Body of pancreas (tissue), 4 donors: ENCODE data around the gene USP40.

Source experiments
- CTCF ChIP-seq, 7 experiments: fragments of 450-650 bp in 4 of 7; fragments of 200-600 bp in 3 of 7; sonication (generic) in 3 of 7; IDR thresholded peaks; one replicate each; pipeline ENCODE4 v1.5.1; 2016 to 2019; ENCODE audit warnings: antibody characterized with exemption in 7 of 7
- POLR2A ChIP-seq, 3 donors: fragments of 450-650 bp; IDR thresholded peaks; one replicate each; pipeline ENCODE4 v1.6.1; 2016; ENCODE audit warnings: antibody characterized with exemption in 3 of 3, mild to moderate bottlenecking in 2 of 3

DNA sequence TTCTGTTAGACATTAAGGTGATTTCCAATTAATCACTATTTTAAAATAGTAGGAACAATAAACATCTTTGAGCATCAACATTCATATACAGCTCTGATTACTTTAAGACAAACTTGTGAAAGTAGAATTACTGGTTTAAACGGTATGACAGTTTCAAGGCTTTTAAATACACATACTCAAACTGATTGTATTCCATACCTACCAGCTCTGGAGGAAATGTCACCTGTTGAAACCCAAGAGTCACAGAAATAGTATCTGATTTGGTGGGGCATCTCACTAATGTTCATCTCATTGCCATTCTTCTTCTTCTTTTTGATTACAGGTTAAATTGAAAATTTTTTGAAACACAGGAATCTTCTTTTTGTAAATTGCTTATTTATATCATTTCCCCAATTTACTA is 36.2 kb downstream of the USP40 start:
- TF ChIP-seq POLR2A (IDR thresholded peaks at IDR 0.05), result no peak
- no peak for TF ChIP-seq CTCF (IDR thresholded peaks at IDR 0.05)
